HEK293 (cell line): ENCODE data around the gene MRTFA.

Experiments used
- CTCF ChIA-PET: fragments of 350-600 bp; formaldehyde crosslinking; extraction: SDS; loops from one replicate; lab custom pipeline; 2021; ENCODE audit warnings: antibody characterized with exemption; lab: Yijun Ruan, JAX
- POLR2A ChIA-PET: fragments of 300-600 bp; formaldehyde crosslinking; extraction: SDS; loops from one replicate; lab custom pipeline; 2020; ENCODE audit warnings: antibody characterized with exemption, inconsistent platforms; lab: Yijun Ruan, JAX
- H3K27ac ChIP-seq: fragments of 200-500 bp; sonication (Bioruptor generic); 2 replicates; pipeline ENCODE4 v1.5.1; 2014; ENCODE audit warnings: low read depth, low read length, control low read depth, inconsistent platforms; ENCODE audit errors: extremely low read depth
- H3K36me3 ChIP-seq, 2 experiments: fragments of 200-500 bp in 1 of 2; sonication (Bioruptor generic) in 1 of 2; 1 replicate in 1 of 2; 2 replicates in 1 of 2; pipeline ENCODE4 v1.5.1; 2014 to 2017; ENCODE audit warnings: inconsistent platforms in 2 of 2, low read length in 2 of 2; ENCODE audit not compliant: control insufficient read depth in 2 of 2, insufficient read depth in 1 of 2
- H3K4me1 ChIP-seq: fragments of 200-500 bp; sonication (Bioruptor generic); 2 replicates; pipeline ENCODE4 v1.5.1; 2014; ENCODE audit warnings: mild to moderate bottlenecking, low read length, inconsistent platforms; ENCODE audit not compliant: control insufficient read depth, insufficient read depth
- H3K4me3 ChIP-seq: 2 replicates; pipeline ENCODE4 v1.5.1; 2011; ENCODE audit warnings: low read depth, mild to moderate bottlenecking, control low read depth, low read length, moderate library complexity
- H3K9me3 ChIP-seq: fragments of 200-500 bp; sonication (Bioruptor generic); 2 replicates; pipeline ENCODE4 v1.5.1; 2014; ENCODE audit warnings: low read depth, low read length, inconsistent platforms; ENCODE audit not compliant: control insufficient read depth, insufficient read depth
- EGR2 ChIP-seq: fragments of 450-650 bp; formaldehyde crosslinking; IDR thresholded peaks from 2 replicates; pipeline ENCODE4 v1.5.1; 2016; ENCODE audit warnings: low read depth, missing biosample characterization, missing genetic modification characterization
- GLI2 ChIP-seq: fragments of 450-650 bp; formaldehyde crosslinking; IDR thresholded peaks from 2 replicates; pipeline ENCODE4; 2017; ENCODE audit warnings: missing biosample characterization, missing genetic modification characterization, low read depth, borderline replicate concordance
- GLI4 ChIP-seq: fragments of 450-650 bp; formaldehyde crosslinking; IDR thresholded peaks from 2 replicates; pipeline ENCODE4 v1.5.1; 2016; ENCODE audit warnings: missing biosample characterization, missing genetic modification characterization
- GLIS1 ChIP-seq: fragments of 450-650 bp; formaldehyde crosslinking; IDR thresholded peaks from 2 replicates; pipeline ENCODE4 v1.5.1; 2016; ENCODE audit warnings: missing biosample characterization, missing genetic modification characterization
- MEIS1 ChIP-seq: sonication (generic); formaldehyde crosslinking; IDR thresholded peaks from 2 replicates; pipeline ENCODE4 v1.8.1; 2022; ENCODE audit warnings: missing genetic modification reagents, mild to moderate bottlenecking, borderline replicate concordance
- MZF1 ChIP-seq: fragments of 450-650 bp; formaldehyde crosslinking; IDR thresholded peaks from 2 replicates; pipeline ENCODE4 v1.5.1; 2017; ENCODE audit warnings: missing biosample characterization, missing genetic modification characterization, borderline replicate concordance
- PBX3 ChIP-seq: sonication (generic); formaldehyde crosslinking; IDR thresholded peaks from 2 replicates; pipeline ENCODE4 v1.8.1; 2022; ENCODE audit warnings: mild to moderate bottlenecking, moderate library complexity, missing genetic modification reagents
- SCRT1 ChIP-seq: fragments of 450-650 bp; formaldehyde crosslinking; IDR thresholded peaks from 2 replicates; pipeline ENCODE4 v1.5.1; 2016; ENCODE audit warnings: missing biosample characterization, missing genetic modification characterization, borderline replicate concordance
- SETDB1 ChIP-seq: IDR thresholded peaks from one replicate; pipeline ENCODE4 v1.6.1; 2017; ENCODE audit warnings: mild to moderate bottlenecking, low read length, moderate library complexity, mixed read lengths; ENCODE audit not compliant: insufficient read length
- SP3 ChIP-seq: fragments of 450-650 bp; formaldehyde crosslinking; IDR thresholded peaks from 2 replicates; pipeline ENCODE4 v1.5.1; 2016; ENCODE audit warnings: missing biosample characterization, missing genetic modification characterization
- ZBTB6 ChIP-seq: fragments of 450-650 bp; formaldehyde crosslinking; IDR thresholded peaks from 2 replicates; pipeline ENCODE4 v1.5.1; 2017; ENCODE audit warnings: missing biosample characterization, missing genetic modification characterization
- ZFHX2 ChIP-seq: fragments of 450-650 bp; formaldehyde crosslinking; conservative IDR thresholded peaks from 2 replicates; pipeline ENCODE4 v1.5.1; 2016; ENCODE audit warnings: missing biosample characterization, missing genetic modification characterization
- ZFP41 ChIP-seq: fragments of 450-650 bp; formaldehyde crosslinking; IDR thresholded peaks from 2 replicates; pipeline ENCODE4 v1.5.1; 2016; ENCODE audit warnings: missing biosample characterization, missing genetic modification characterization, borderline replicate concordance
- ZNF112 ChIP-seq: fragments of 450-650 bp; formaldehyde crosslinking; IDR thresholded peaks from 2 replicates; pipeline ENCODE4 v1.5.0; 2017; ENCODE audit warnings: missing biosample characterization, missing genetic modification characterization
- ZNF146 ChIP-seq: fragments of 450-650 bp; formaldehyde crosslinking; IDR thresholded peaks from 2 replicates; pipeline ENCODE4 v1.5.1; 2016; ENCODE audit warnings: missing biosample characterization, missing genetic modification characterization
- ZNF184 ChIP-seq: fragments of 450-650 bp; IDR thresholded peaks from 2 replicates; pipeline ENCODE4 v1.5.1; 2018; ENCODE audit warnings: missing biosample characterization, mild to moderate bottlenecking, missing genetic modification characterization
- ZNF248 ChIP-seq: fragments of 450-650 bp; formaldehyde crosslinking; IDR thresholded peaks from 2 replicates; pipeline ENCODE4 v1.5.1; 2017; ENCODE audit warnings: missing biosample characterization, missing genetic modification characterization
- ZNF26 ChIP-seq: fragments of 450-650 bp; formaldehyde crosslinking; IDR thresholded peaks from 2 replicates; pipeline ENCODE4 v1.5.1; 2016; ENCODE audit warnings: missing biosample characterization, missing genetic modification characterization
- ZNF324 ChIP-seq: fragments of 450-650 bp; formaldehyde crosslinking; IDR thresholded peaks from 2 replicates; pipeline ENCODE4 v1.5.1; 2016; ENCODE audit warnings: missing biosample characterization, missing genetic modification characterization
- ZNF362 ChIP-seq: fragments of 450-650 bp; formaldehyde crosslinking; IDR thresholded peaks from 2 replicates; pipeline ENCODE4 v1.5.1; 2016; ENCODE audit warnings: missing biosample characterization, missing genetic modification characterization
- ZNF416 ChIP-seq: fragments of 450-650 bp; formaldehyde crosslinking; IDR thresholded peaks from 2 replicates; pipeline ENCODE4 v1.5.1; 2016; ENCODE audit warnings: missing biosample characterization, missing genetic modification characterization
- ZNF549 ChIP-seq: fragments of 450-650 bp; IDR thresholded peaks from 2 replicates; pipeline ENCODE4 v1.5.1; 2018; ENCODE audit warnings: missing biosample characterization, missing genetic modification characterization, mild to moderate bottlenecking, inconsistent platforms, moderate library complexity
- ZNF555 ChIP-seq: fragments of 450-650 bp; formaldehyde crosslinking; conservative IDR thresholded peaks from 2 replicates; pipeline ENCODE4 v1.5.1; 2017; ENCODE audit warnings: missing biosample characterization, mild to moderate bottlenecking, missing genetic modification characterization, inconsistent platforms
- ZNF600 ChIP-seq: fragments of 450-650 bp; formaldehyde crosslinking; IDR thresholded peaks from 2 replicates; pipeline ENCODE4 v1.5.1; 2016; ENCODE audit warnings: missing biosample characterization, missing genetic modification characterization
- ZNF670 ChIP-seq: fragments of 450-650 bp; formaldehyde crosslinking; IDR thresholded peaks from 2 replicates; pipeline ENCODE4 v1.5.1; 2016; ENCODE audit warnings: missing biosample characterization, missing genetic modification characterization, low read depth
- ZSCAN23 ChIP-seq: fragments of 450-650 bp; formaldehyde crosslinking; IDR thresholded peaks from 2 replicates; pipeline ENCODE4 v1.5.1; 2016; ENCODE audit warnings: missing biosample characterization, missing genetic modification characterization
- ZSCAN4 ChIP-seq: fragments of 450-650 bp; formaldehyde crosslinking; IDR thresholded peaks from 2 replicates; pipeline ENCODE4 v1.5.1; 2017; ENCODE audit warnings: missing biosample characterization, missing genetic modification characterization

The MRTFA gene

GRCh38 chr22:40423882-40424640 lies 212.5 kb downstream of the MRTFA start (continued):
- TF ChIP-seq GLI2 (tag by site-specific recombination) (no peak), ZNF600 (tag by site-specific recombination) (no peak), SCRT1 (tag by site-specific recombination) (no peak)

- ChIA-PET POLR2A (no interaction called here), CTCF (interaction anchor here (0.5 to 1.3 kb wide), 3 partner anchors 24 to 452 kb away, joined by 3 to 4 read pairs (median 3); no protein-coding TSS in a partner anchor)
- Histone ChIP-seq H3K4me1 (no peaks in the 10 kb centered on the region), H3K27ac (no peak overlapping the region), H3K36me3 (peaks cover 5 to 98% of the 10 kb centered on the region in 2 experiments), H3K9me3 (no peaks in the 10 kb centered on the region), H3K4me3 (no peak overlapping the region)
- peak; percentile 80 for TF ChIP-seq ZFHX2
- TF ChIP-seq EGR2 (tag by site-specific recombination) = peak; percentile 87
- no peak for TF ChIP-seq ZNF416
- TF ChIP-seq MZF1 (tag by site-specific recombination) = no peak
- no peak for TF ChIP-seq ZSCAN4
- no peak for TF ChIP-seq ZNF324
Observed at GRCh38 chr22:40423310-40423688, 213.2 kb downstream of the MRTFA start.

GRCh38 chr22:40422558-40423309 lies 213.8 kb downstream of the MRTFA start:
- ChIA-PET CTCF (interaction anchor here (0.6 kb wide), 1 partner anchor 111 kb away, joined by 3 read pairs; no protein-coding TSS in a partner anchor), POLR2A (no interaction called here)
- Histone ChIP-seq H3K4me3 (no peak overlapping the region), H3K9me3 (no peaks in the 10 kb centered on the region), H3K36me3 (peaks cover 4 to 98% of the 10 kb centered on the region in 2 experiments; a peak in 2 of 3 replicates), H3K27ac (no peak overlapping the region), H3K4me1 (no peaks in the 10 kb centered on the region)
- TF ChIP-seq ZFP41 (tag by site-specific recombination) (no peak), ZSCAN23 (tag by site-specific recombination) (no peak), MEIS1 (CRISPR knock-in tag) (no peak), ZNF324 (no peak), PBX3 (CRISPR knock-in tag) (no peak), ZNF184 (tag by site-specific recombination) (no peak), ZNF146 (tag by site-specific recombination) (no peak), ZNF555 (tag by site-specific recombination) (no peak), ZNF26 (no peak), ZNF248 (tag by site-specific recombination) (no peak), GLI4 (no peak), ZNF362 (tag by site-specific recombination) (no peak), SETDB1 (no peak), ZBTB6 (tag by site-specific recombination) (no peak), ZNF670 (tag by site-specific recombination) (no peak), ZNF549 (tag by site-specific recombination) (no peak), ZNF112 (tag by site-specific recombination) (no peak), GLIS1 (tag by site-specific recombination) (no peak), SP3 (no peak)
